GM21360 (cell line): Measurements from ENCODE around the gene DPRX.

ENCODE experiments used
- ATAC-seq: cut with Tn5 transposase; IDR thresholded peaks from one replicate; pipeline ENCODE4 v1.9.1; 2021; ENCODE audit warnings: mild to moderate bottlenecking, moderate library complexity; ENCODE audit not compliant: unreplicated experiment

The DPRX gene, protein sequence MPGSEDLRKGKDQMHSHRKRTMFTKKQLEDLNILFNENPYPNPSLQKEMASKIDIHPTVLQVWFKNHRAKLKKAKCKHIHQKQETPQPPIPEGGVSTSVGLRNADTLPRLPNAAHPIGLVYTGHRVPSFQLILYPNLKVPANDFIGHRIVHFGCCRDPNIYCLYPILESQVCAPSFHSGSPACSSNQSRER

DNA sequence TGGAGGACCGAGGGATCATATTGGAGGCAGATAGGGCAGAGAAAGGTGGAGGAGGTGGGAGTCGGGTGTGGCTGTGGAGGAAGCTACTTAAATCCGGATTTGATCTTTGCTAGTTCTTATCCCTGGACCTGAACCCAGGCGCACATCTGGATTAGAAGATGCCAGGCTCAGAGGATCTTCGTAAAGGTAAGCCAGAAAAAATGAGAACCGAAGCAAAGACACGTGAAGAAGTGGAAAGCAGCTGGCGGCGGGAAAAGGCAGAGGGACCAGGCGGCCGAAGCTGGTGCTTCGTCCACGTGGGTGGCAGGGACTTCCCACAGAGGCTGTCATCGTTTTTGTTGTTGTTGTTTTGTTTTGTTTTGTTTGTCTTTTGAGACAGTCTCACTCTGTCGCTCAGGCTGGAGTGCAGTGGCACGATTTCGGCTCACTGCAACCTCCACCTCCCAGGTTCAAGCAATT, at the start of gene DPRX:
Gene DPRX, plus strand, starts transcription at position 51 of the 459 bp plus-strand sequence. Its CDS starts 108 bp downstream, at position 159.
- ATAC-seq, result no peak

DNA sequence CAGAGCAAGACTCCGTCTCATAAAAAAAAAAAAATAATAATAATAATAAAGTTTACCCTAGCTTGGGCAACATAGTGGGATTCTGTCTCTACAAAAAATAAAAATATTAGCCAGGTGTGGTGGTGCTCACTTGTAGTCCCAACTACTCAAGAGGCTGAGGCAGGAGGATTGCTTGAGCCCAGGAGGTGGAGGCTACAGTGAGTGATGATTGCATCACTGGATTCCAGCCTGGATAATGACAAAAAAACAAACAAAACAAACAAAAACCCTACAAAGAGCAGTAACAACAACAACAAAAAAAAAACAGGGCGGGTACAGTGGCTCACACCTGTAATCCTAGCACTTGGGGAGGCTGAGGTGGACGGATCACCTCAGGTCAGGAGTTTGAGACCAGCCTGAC, 48.6 kb upstream of the DPRX start:
- ATAC-seq, result no peak

- ATAC-seq, result no peak
These were observed 45.5 kb upstream of the DPRX start for GRCh38 chr19:53586277-53586691.

GRCh38 chr19:53594811-53595509, 36.8 kb upstream of the DPRX start:
- no peak for ATAC-seq

DNA sequence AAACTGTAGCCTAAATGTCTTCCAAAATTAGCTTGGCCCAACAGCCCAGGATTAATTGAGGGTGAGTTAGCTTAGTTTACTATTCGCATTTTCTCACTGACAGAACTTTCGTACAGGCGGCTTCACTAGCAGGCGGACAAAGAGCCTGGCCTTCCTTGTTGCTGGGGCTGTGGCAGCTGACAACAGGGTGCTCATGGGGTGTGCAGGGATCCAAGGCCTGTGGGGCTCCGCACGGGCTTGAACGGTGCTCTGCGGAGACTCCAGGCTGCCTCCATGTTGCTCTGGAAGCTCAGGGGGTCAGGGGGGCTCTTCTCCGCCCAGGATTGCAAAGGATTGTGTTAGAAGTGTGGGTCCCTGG, 36.3 kb upstream of the DPRX start:
- ATAC-seq, result no peak

DNA sequence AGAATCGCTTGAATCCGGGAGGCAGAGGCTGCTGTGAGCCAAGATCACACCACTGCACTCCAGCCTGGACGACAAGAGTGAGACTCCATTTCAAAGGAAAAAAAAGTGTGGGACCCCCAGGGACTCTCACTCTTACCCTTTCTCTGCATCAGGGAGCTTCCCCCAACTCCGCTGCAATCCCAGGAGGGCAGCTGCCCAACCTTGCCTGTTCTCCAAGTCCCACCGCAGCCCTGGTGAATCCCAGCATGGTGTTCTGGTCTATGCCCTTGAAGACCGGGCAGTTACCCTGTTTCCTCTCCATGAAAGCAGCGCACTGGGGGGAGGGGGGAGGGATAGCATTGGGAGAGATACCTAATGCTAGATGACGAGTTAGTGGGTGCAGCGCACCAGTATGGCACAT, 35.7 kb upstream of the DPRX start:
- no peak for ATAC-seq

- no peak for ATAC-seq
These were observed 34.8 kb upstream of the DPRX start for GRCh38 chr19:53597023-53597422.

DNA sequence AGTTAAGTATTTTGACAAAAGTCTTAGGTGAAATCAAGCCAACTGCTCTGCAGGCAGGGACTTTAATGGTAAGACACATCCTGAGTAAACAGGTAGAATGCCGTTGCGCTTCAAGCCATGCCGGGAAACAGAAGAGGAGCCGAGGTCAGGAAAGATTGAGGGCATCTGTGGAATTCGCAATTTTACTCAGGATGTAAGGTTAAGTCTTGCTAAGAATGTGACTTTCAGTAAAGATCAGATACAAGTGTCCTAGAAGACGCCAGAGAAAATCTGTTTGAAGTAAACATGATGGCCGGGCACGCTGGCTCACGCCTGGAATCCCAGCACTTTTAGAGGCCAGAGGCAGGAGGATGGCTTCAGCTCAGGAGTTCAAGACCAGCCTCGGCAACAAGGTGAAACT, 33.4 kb upstream of the DPRX start:
- ATAC-seq, result no peak

GRCh38 chr19:53600217-53600616, 31.6 kb upstream of the DPRX start:
- no peak for ATAC-seq

- no peak for ATAC-seq
These were observed 25.8 kb upstream of the DPRX start for GRCh38 chr19:53606031-53606430.

GRCh38 chr19:53608381-53608780, 23.4 kb upstream of the DPRX start:
- ATAC-seq, result no peak

GRCh38 chr19:53612762-53613526, 18.9 kb upstream of the DPRX start:
- ATAC-seq, result no peak

- ATAC-seq, result no peak
These were observed 9.7 kb upstream of the DPRX start for GRCh38 chr19:53621885-53622740.

- ATAC-seq, result no peak
These were observed 6.8 kb upstream of the DPRX start for GRCh38 chr19:53624771-53625545.

DNA sequence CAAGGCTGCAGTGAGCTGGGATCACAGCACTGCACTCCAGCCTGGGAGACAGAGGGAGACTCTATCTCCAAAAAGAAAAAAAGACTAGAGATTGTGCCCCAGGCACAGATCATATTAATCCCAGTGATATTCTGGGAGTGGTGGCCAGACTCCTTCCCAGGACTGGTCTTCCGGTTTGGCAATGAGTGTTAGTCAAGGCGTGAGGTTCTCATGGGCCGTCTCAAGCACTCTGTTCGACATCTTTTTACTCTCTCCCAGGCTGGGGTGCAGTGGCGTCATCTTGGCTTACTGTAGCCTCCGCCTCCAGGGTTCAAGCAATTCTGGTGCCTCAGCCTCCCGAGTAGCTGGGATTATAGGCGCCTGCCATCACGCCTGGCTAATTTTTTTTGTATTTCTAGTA, 5.3 kb upstream of the DPRX start:
- ATAC-seq, result no peak

DNA sequence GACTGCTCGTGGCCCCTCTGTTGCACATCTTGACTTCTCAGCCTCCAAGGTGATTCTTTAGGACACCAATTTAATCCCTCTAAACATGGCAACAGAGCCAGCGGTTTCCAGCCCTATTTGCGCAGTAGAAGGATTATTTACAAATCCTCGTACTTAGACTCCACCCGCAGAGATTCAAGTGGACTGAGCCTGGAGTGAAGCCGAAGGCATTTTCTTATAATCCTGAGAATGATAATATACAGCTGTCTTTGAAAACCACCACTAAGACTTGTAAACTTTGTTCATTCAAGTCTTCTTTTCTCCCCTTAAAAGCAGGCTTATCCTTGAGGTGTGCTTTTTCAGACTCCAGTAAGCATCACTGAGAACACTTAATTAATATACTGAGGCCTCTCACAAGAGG, 4.8 kb upstream of the DPRX start:
- no peak for ATAC-seq

DNA sequence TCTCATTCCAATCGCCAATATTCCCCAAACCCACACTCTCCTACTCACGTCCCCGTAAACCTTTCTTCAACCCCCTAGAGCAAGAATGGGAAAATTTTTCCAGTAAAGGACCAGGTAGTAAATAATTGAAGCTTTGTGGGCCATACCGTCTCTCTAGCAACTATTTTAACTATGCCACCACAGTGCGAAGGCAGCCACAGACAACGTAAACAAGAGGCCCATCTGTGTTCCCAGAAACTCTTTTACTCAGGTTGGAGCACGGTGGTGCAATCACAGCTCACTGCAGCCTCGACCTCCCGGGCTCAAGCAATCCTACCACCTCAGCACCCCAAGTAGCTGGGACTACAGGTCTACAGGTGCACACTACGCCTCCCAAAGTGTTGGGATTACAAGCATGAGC, 3.0 kb downstream of the DPRX start:
- ATAC-seq, result no peak

- no peak for ATAC-seq
These were observed 7.7 kb downstream of the DPRX start for GRCh38 chr19:53639471-53639870.

- no peak for ATAC-seq
These were observed 10.7 kb downstream of the DPRX start for GRCh38 chr19:53642381-53643099.
